CD14-positive monocyte (primary cell): ENCODE measurements around the gene HES6. TPM values are rescaled to one million over a fixed set of nuclear protein-coding genes. Genes with fewer than 3 reads are reported as not detected.

ENCODE experiments used
- DNase-seq, 3 donors: peaks; one replicate each; pipeline ENCODE4 v3.0.0-alpha.2; 2011 to 2022
- H2AFZ ChIP-seq: 2 replicates; pipeline ENCODE4 v1.6.0; 2012; ENCODE audit warnings: mild to moderate bottlenecking, low read depth, low read length, inconsistent platforms; ENCODE audit not compliant: insufficient read depth, poor library complexity, severe bottlenecking
- H3K27ac ChIP-seq, 2 donors: 1 replicate in 1 of 2; 2 replicates in 1 of 2; pipeline ENCODE4 v1.5.1; 2012 to 2013; ENCODE audit warnings: low read length in 2 of 2, control low read depth in 1 of 2, inconsistent platforms in 1 of 2, low read depth in 1 of 2, mild to moderate bottlenecking in 1 of 2
- H3K27me3 ChIP-seq, 2 donors: one replicate each; pipeline versions ENCODE4 v1.6.0 to v1.6.1; 2011 to 2013; ENCODE audit warnings: low read length in 2 of 2; ENCODE audit not compliant: control insufficient read depth in 2 of 2, insufficient read depth in 2 of 2
- H3K36me3 ChIP-seq, 2 donors: replicated peaks in 1 of 2; 1 replicate in 1 of 2; 2 replicates in 1 of 2; pipeline versions ENCODE4 v1.5.1 to v1.6.1; 2012 to 2013; ENCODE audit warnings: low read length in 2 of 2, control low read depth in 1 of 2, inconsistent platforms in 1 of 2, mild to moderate bottlenecking in 1 of 2; ENCODE audit not compliant: insufficient read depth in 2 of 2, control insufficient read depth in 1 of 2
- H3K4me1 ChIP-seq, 2 donors: 1 replicate in 1 of 2; 2 replicates in 1 of 2; pipeline versions ENCODE4 v1.5.1 to v1.6.1; 2012 to 2013; ENCODE audit warnings: low read length in 2 of 2, control low read depth in 1 of 2, inconsistent platforms in 1 of 2, mild to moderate bottlenecking in 1 of 2, moderate library complexity in 1 of 2; ENCODE audit not compliant: insufficient read depth in 2 of 2, control insufficient read depth in 1 of 2
- H3K4me2 ChIP-seq: replicated peaks from 2 replicates; pipeline ENCODE3; 2012; ENCODE audit warnings: low read length, moderate library complexity, mild to moderate bottlenecking; ENCODE audit not compliant: poor library complexity, severe bottlenecking; ENCODE audit errors: extremely low read depth
- H3K4me3 ChIP-seq, 3 experiments: fragments of 200-600 bp in 1 of 3; sonication (generic) in 1 of 3; replicated peaks in 1 of 3; 1 replicate in 2 of 3; 2 replicates in 1 of 3; pipeline ENCODE4 v1.5.1; 2011 to 2013; ENCODE audit warnings: low read length in 3 of 3, mild to moderate bottlenecking in 3 of 3, control low read depth in 2 of 3, low read depth in 2 of 3, inconsistent platforms in 1 of 3, moderate library complexity in 1 of 3
- H3K79me2 ChIP-seq: 2 replicates; pipeline ENCODE4 v1.6.0; 2012; ENCODE audit warnings: mild to moderate bottlenecking, control low read depth, inconsistent platforms, low read length, moderate library complexity; ENCODE audit not compliant: insufficient read depth
- H3K9ac ChIP-seq: 2 replicates; pipeline ENCODE4 v1.6.0; 2017; ENCODE audit warnings: low read length, mild to moderate bottlenecking; ENCODE audit not compliant: insufficient read depth, poor library complexity, severe bottlenecking
- H3K9me3 ChIP-seq, 2 donors: replicated peaks in 1 of 2; 1 replicate in 1 of 2; 2 replicates in 1 of 2; pipeline versions ENCODE4 v1.5.1 to v1.6.1; 2012 to 2013; ENCODE audit warnings: low read length in 2 of 2, control low read depth in 1 of 2; ENCODE audit not compliant: control insufficient read depth in 1 of 2, insufficient read depth in 1 of 2
- H4K20me1 ChIP-seq: 2 replicates; pipeline ENCODE4 v1.6.0; 2012; ENCODE audit warnings: mild to moderate bottlenecking, low read length, control low read depth, moderate library complexity; ENCODE audit not compliant: insufficient read depth
- H3K27ac Mint-ChIP-seq, 7 donors: one replicate each; pipeline ENCODE4 v1.8.0; 2020; ENCODE audit warnings: mild to moderate bottlenecking in 7 of 7, mixed read lengths in 7 of 7, moderate library complexity in 6 of 7, inconsistent platforms in 2 of 7
- H3K27me3 Mint-ChIP-seq, 3 donors: one replicate each; pipeline ENCODE4 v1.8.0; 2021 to 2022; ENCODE audit warnings: low read depth in 3 of 3, mild to moderate bottlenecking in 3 of 3, mixed read lengths in 3 of 3, moderate library complexity in 3 of 3, inconsistent platforms in 1 of 3
- H3K36me3 Mint-ChIP-seq, 2 donors: one replicate each; pipeline ENCODE4 v1.8.0; 2020; ENCODE audit warnings: mixed read lengths in 2 of 2, inconsistent platforms in 1 of 2, mild to moderate bottlenecking in 1 of 2
- H3K4me1 Mint-ChIP-seq: one replicate; pipeline ENCODE4 v1.8.0; 2020; ENCODE audit warnings: mild to moderate bottlenecking, mixed read lengths
- H3K4me3 Mint-ChIP-seq, 2 donors: one replicate each; pipeline ENCODE4 v1.8.0; 2020; ENCODE audit warnings: mild to moderate bottlenecking in 2 of 2, mixed read lengths in 2 of 2, moderate library complexity in 1 of 2
- H3K9me3 Mint-ChIP-seq, 7 donors: one replicate each; pipeline ENCODE4 v1.8.0; 2020 to 2022; ENCODE audit warnings: mixed read lengths in 7 of 7, mild to moderate bottlenecking in 6 of 7, moderate library complexity in 6 of 7, inconsistent platforms in 2 of 7
- CTCF ChIP-seq: fragments of 200-600 bp; IDR thresholded peaks from one replicate; pipeline ENCODE4 v1.8.0; 2022; ENCODE audit warnings: antibody characterized with exemption, mild to moderate bottlenecking
- WGBS: methylation state at CpG from one replicate; pipeline ENCODE4 v1.1.5; 2013; ENCODE audit warnings: missing lambda C conversion rate; ENCODE audit not compliant: insufficient coverage; 5-methylcytosine and 5-hydroxymethylcytosine counted together
- intact Hi-C, 2 donors: fragments of 100-400 bp; cut with micrococcal nuclease; formaldehyde crosslinking; loops; one replicate each; pipeline versions ENCODE4 v1.15.0 to v1.15.1; 2023
- polyA plus RNA-seq, 3 donors: library from polyadenylated mRNA; depleted of rRNA in 1 of 3; unstranded in 2 of 3; stranded (reverse) in 1 of 3; fragments of 300-500 nt in 2 of 3; fragments of >200 nt in 1 of 3; fragmentation: Illumina TruSeq in 2 of 3; gene quantifications; 1 replicate in 2 of 3; 2 replicates in 1 of 3; pipeline ENCODE4 v1.2.3, GENCODE V29; 2012 to 2021

The HES6 gene
- polyA plus RNA-seq, 3 donors = 2.1 to 4.0 (median 2.8) TPM

- peaks cover 0 to 2% of the 10 kb centered on the region in 2 donors for H3K27me3 ChIP-seq
- H3K9me3 Mint-ChIP-seq = peaks cover 0 to 7% (median 5%) of the 10 kb centered on the region in 7 donors
Observed at GRCh38 chr2:238216651-238217184, 23.1 kb downstream of the HES6 start.

GRCh38 chr2:238207006-238207405 is 32.8 kb downstream of the HES6 start:
- WGBS = 86% methylated on average over 7 of the region's 7 CpGs
- H3K27ac ChIP-seq = no peak overlapping the region

More at GRCh38 chr2:238216651-238217184, 23.1 kb downstream of the HES6 start:
- H3K27me3 Mint-ChIP-seq = peaks cover 13 to 29% (median 28%) of the 10 kb centered on the region in 3 donors
- DNase-seq = no peak
- H3K4me1 ChIP-seq = no peaks in the 10 kb centered on the region
- H3K9me3 ChIP-seq = no peaks in the 10 kb centered on the region
- no peaks in the 10 kb centered on the region for H4K20me1 ChIP-seq
- H2AFZ ChIP-seq = no peak overlapping the region
- H3K79me2 ChIP-seq = no peaks in the 10 kb centered on the region
- TF ChIP-seq CTCF = no peak
- no peaks in the 10 kb centered on the region for H3K4me1 Mint-ChIP-seq
- H3K4me3 ChIP-seq = no peak overlapping the region
- H3K4me3 Mint-ChIP-seq = no peak overlapping the region
- 97% methylated on average over 2 of the region's 2 CpGs for WGBS
- H3K27ac ChIP-seq = no peak overlapping the region
- H3K4me2 ChIP-seq = no peak overlapping the region
- H3K36me3 ChIP-seq = no peaks in the 10 kb centered on the region
- H3K27ac Mint-ChIP-seq = no peak overlapping the region
- intact Hi-C loops = no loop called here
- H3K36me3 Mint-ChIP-seq = no peaks in the 10 kb centered on the region
- no peak overlapping the region for H3K9ac ChIP-seq

More at GRCh38 chr2:238207006-238207405, 32.8 kb downstream of the HES6 start:
- Mint-ChIP-seq H3K36me3 (no peaks in the 10 kb centered on the region), H3K4me1 (peaks cover 16% of the 10 kb centered on the region), H3K27me3 (peaks cover 7 to 11% (median 9%) of the 10 kb centered on the region in 3 donors), H3K4me3 (no peak overlapping the region), H3K27ac (no peak overlapping the region), H3K9me3 (peaks cover 0 to 2% (median 0%) of the 10 kb centered on the region in 7 donors)
- Histone ChIP-seq H3K27me3 (peaks cover 10 to 21% of the 10 kb centered on the region in 2 donors), H4K20me1 (peaks cover 8% of the 10 kb centered on the region), H3K4me1 (peaks cover 19 to 20% of the 10 kb centered on the region in 2 donors), H3K4me3 (no peak overlapping the region), H3K9ac (no peak overlapping the region), H3K36me3 (no peaks in the 10 kb centered on the region), H3K79me2 (peaks cover 11% of the 10 kb centered on the region), H2AFZ (no peak overlapping the region), H3K4me2 (no peak overlapping the region), H3K9me3 (no peaks in the 10 kb centered on the region)
- no peak for TF ChIP-seq CTCF
- no peak for DNase-seq
- intact Hi-C loops = no loop called here
